Measurements from ENCODE around the gene KAZALD1. TPM values are rescaled to one million over a fixed set of nuclear protein-coding genes. Genes with fewer than 3 reads are reported as not detected.

KAZALD1 gene
- polyA plus RNA-seq, 2 of the 4 experiments (the other 2 are of a cell fraction) = 4.3 to 4.5 TPM

DNA sequence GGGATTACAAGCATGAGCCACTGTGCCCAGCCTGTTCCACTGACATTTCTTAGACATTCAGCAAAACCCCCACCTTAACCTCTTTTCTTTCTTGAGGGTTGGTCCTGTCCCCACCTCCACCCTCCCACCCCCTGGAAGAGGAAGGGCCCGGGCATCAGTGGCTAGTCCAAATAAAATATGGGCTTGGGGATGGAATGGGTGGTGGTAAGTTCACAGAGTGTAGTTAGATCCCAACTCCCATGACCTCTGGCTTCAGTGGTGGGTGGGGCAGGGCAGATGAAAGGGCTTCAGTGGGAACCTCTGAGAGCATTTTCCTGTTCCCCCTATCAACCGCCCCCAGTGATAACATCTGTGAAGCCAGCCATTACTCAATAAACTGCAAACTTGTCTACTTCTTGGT lies 20.9 kb upstream of the KAZALD1 start:
- H3K9me3 ChIP-seq = no peaks in the 10 kb centered on the region
- ATAC-seq (no peak; a peak in 2 of 6 replicates), FAIRE-seq (no peak), DNase-seq (ENCODE audit: low read depth in 1 of 2, low spot score in 1 of 2) (no peak)
- TF ChIP-seq CEBPB (IDR thresholded peaks at IDR 0.05) = no peak
- no peak for TF ChIP-seq FOSB (CRISPR knock-in tag; IDR thresholded peaks at IDR 0.05)
- TF ChIP-seq HDAC2 (IDR thresholded peaks at IDR 0.05) = no peak
- TF ChIP-seq, protein P1, sequence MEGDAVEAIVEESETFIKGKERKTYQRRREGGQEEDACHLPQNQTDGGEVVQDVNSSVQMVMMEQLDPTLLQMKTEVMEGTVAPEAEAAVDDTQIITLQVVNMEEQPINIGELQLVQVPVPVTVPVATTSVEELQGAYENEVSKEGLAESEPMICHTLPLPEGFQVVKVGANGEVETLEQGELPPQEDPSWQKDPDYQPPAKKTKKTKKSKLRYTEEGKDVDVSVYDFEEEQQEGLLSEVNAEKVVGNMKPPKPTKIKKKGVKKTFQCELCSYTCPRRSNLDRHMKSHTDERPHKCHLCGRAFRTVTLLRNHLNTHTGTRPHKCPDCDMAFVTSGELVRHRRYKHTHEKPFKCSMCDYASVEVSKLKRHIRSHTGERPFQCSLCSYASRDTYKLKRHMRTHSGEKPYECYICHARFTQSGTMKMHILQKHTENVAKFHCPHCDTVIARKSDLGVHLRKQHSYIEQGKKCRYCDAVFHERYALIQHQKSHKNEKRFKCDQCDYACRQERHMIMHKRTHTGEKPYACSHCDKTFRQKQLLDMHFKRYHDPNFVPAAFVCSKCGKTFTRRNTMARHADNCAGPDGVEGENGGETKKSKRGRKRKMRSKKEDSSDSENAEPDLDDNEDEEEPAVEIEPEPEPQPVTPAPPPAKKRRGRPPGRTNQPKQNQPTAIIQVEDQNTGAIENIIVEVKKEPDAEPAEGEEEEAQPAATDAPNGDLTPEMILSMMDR (IDR thresholded peaks at IDR 0.05) = no peak
- ChIA-PET CTCF (interaction anchor here (0.7 to 59.3 kb wide), 12 partner anchors 8 to 782 kb away, joined by 3 to 2364 read pairs (median 6); partner anchors contain the start of genes KAZALD1, LZTS2, PDZD7 and SFXN3), POLR2A (interaction anchor here (0.7 to 3.4 kb wide), 3 partner anchors 10 to 31 kb away, joined by 3 to 39 read pairs (median 10); partner anchors contain the start of genes KAZALD1, PDZD7 and SFXN3)
- no peak overlapping the region for H3K4me2 ChIP-seq
- H3K27ac ChIP-seq = no peak overlapping the region
- H3K4me1 ChIP-seq = peaks cover 24% of the 10 kb centered on the region
- WGBS (ENCODE audit: missing lambda C conversion rate) = 22% methylated on average over 2 of the region's 2 CpGs
- H3K4me3 ChIP-seq = no peak overlapping the region

DNA sequence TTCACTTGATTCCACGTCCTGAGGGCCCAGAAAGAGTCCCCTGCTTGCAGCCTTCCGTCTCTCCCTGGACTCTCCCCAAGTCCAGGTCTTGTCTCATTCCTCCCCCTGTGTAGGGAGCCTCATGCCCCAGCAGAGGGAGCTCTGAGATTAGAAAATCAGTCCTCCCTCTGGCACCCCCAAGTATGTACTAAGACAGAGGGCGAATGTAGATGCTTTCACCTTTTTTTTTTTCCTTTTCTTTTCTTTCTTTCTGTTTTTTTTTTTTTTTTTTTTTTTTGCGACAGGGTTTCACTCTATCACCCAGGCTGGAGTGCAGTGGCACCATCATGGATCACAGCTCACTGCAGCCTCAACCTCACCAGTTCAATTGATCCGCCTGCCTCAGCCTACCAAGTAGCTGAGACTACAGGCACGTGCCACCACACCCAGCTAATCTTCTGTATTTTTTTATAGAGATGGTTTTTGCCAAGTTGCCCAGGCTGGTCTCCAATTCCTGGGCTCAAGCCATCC lies 20.5 kb upstream of the KAZALD1 start:
- ATAC-seq (peak; percentile 84 to 85), FAIRE-seq (no peak), DNase-seq (ENCODE audit: low read depth in 1 of 2, low spot score in 1 of 2) (peak; percentile 90 to 94)
- POLR2A ChIA-PET = interaction anchor here (0.6 to 3.4 kb wide), 4 partner anchors 10 to 549 kb away, joined by 3 to 39 read pairs (median 8); partner anchors contain the start of genes KAZALD1, PDZD7 and SFXN3
- Histone ChIP-seq H3K4me2 (no peak overlapping the region), H3K4me3 (no peak overlapping the region), H3K9me3 (no peaks in the 10 kb centered on the region), H3K4me1 (peaks cover 24% of the 10 kb centered on the region), H3K27ac (peak overlapping the region in 1 of 2 experiments; percentile 93; a peak in 1 of 6 replicates)
- WGBS (ENCODE audit: missing lambda C conversion rate) = 29% methylated on average over 6 of the region's 6 CpGs
- CTCF ChIA-PET = interaction anchor here (0.7 to 59.3 kb wide), 16 partner anchors 8 to 782 kb away, joined by 3 to 2364 read pairs (median 4); partner anchors contain the start of genes KAZALD1, LZTS2, PDZD7 and SFXN3
- no peak for TF ChIP-seq CBX8 (IDR thresholded peaks at IDR 0.05)
- peak; percentile 80 to 90 for TF ChIP-seq RAD21 (conservative IDR thresholded peaks at IDR 0.05 in 1 of 2, IDR thresholded peaks at IDR 0.05 in 1 of 2)
- no peak for TF ChIP-seq HEYL (CRISPR knock-in tag; IDR thresholded peaks at IDR 0.05)
- TF ChIP-seq, protein P2, sequence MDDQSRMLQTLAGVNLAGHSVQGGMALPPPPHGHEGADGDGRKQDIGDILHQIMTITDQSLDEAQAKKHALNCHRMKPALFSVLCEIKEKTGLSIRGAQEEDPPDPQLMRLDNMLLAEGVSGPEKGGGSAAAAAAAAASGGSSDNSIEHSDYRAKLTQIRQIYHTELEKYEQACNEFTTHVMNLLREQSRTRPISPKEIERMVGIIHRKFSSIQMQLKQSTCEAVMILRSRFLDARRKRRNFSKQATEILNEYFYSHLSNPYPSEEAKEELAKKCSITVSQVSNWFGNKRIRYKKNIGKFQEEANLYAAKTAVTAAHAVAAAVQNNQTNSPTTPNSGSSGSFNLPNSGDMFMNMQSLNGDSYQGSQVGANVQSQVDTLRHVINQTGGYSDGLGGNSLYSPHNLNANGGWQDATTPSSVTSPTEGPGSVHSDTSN (IDR thresholded peaks at IDR 0.05) = no peak
- TF ChIP-seq, protein P3, sequence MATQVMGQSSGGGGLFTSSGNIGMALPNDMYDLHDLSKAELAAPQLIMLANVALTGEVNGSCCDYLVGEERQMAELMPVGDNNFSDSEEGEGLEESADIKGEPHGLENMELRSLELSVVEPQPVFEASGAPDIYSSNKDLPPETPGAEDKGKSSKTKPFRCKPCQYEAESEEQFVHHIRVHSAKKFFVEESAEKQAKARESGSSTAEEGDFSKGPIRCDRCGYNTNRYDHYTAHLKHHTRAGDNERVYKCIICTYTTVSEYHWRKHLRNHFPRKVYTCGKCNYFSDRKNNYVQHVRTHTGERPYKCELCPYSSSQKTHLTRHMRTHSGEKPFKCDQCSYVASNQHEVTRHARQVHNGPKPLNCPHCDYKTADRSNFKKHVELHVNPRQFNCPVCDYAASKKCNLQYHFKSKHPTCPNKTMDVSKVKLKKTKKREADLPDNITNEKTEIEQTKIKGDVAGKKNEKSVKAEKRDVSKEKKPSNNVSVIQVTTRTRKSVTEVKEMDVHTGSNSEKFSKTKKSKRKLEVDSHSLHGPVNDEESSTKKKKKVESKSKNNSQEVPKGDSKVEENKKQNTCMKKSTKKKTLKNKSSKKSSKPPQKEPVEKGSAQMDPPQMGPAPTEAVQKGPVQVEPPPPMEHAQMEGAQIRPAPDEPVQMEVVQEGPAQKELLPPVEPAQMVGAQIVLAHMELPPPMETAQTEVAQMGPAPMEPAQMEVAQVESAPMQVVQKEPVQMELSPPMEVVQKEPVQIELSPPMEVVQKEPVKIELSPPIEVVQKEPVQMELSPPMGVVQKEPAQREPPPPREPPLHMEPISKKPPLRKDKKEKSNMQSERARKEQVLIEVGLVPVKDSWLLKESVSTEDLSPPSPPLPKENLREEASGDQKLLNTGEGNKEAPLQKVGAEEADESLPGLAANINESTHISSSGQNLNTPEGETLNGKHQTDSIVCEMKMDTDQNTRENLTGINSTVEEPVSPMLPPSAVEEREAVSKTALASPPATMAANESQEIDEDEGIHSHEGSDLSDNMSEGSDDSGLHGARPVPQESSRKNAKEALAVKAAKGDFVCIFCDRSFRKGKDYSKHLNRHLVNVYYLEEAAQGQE (IDR thresholded peaks at IDR 0.05) = no peak
- TF ChIP-seq HDAC2 (IDR thresholded peaks at IDR 0.05) = no peak
- TF ChIP-seq, protein P1 (IDR thresholded peaks at IDR 0.05) = peak; percentile 85
- no peak for TF ChIP-seq ESRRA (IDR thresholded peaks at IDR 0.05; ENCODE audit: borderline replicate concordance, low read length)
- no peak for TF ChIP-seq EHF (CRISPR knock-in tag; IDR thresholded peaks at IDR 0.05)
- TF ChIP-seq, protein P4, sequence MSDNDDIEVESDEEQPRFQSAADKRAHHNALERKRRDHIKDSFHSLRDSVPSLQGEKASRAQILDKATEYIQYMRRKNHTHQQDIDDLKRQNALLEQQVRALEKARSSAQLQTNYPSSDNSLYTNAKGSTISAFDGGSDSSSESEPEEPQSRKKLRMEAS (IDR thresholded peaks at IDR 0.05) = no peak
- no peak for TF ChIP-seq SREBF2 (IDR thresholded peaks at IDR 0.05)
- TF ChIP-seq, protein P5, sequence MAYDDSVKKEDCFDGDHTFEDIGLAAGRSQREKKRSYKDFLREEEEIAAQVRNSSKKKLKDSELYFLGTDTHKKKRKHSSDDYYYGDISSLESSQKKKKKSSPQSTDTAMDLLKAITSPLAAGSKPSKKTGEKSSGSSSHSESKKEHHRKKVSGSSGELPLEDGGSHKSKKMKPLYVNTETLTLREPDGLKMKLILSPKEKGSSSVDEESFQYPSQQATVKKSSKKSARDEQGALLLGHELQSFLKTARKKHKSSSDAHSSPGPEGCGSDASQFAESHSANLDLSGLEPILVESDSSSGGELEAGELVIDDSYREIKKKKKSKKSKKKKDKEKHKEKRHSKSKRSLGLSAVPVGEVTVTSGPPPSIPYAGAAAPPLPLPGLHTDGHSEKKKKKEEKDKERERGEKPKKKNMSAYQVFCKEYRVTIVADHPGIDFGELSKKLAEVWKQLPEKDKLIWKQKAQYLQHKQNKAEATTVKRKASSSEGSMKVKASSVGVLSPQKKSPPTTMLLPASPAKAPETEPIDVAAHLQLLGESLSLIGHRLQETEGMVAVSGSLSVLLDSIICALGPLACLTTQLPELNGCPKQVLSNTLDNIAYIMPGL (CRISPR knock-in tag; IDR thresholded peaks at IDR 0.05; ENCODE audit: borderline replicate concordance) = no peak
- no peak for TF ChIP-seq RNF2 (IDR thresholded peaks at IDR 0.05; ENCODE audit: borderline replicate concordance, low read depth)
- TF ChIP-seq HOXA7 (CRISPR knock-in tag; IDR thresholded peaks at IDR 0.05) = no peak
- TF ChIP-seq CBX2 (IDR thresholded peaks at IDR 0.05; ENCODE audit: borderline replicate concordance, low read depth) = no peak
- no peak for TF ChIP-seq EHMT2 (IDR thresholded peaks at IDR 0.05; ENCODE audit: low read depth)
- TF ChIP-seq PHF8 (IDR thresholded peaks at IDR 0.05; ENCODE audit: borderline replicate concordance, low read depth) = no peak
- TF ChIP-seq SMC3 (IDR thresholded peaks at IDR 0.05) = peak; percentile 61
